ENCODE results near the gene ANKH.

DNA sequence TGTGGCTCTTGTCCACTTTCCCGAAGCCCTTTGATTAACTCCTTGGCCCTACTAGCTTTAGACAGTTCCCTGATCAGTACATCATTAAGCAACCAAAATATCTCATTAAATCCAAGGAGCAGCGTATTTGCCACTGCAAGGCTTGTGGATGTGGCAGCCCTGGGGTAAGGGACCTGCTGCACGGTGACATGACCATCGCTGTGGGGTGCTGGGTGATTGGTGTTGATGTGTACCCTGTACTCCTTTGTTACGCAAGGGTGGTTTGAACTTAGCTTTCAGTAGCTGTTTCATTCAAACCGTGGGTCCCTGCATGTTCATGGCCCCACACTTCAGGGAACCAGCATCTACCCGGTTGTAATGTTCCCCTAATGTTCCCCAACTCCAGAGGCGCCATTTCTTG lies 166.0 kb downstream of the ANKH start:
- TF ChIP-seq, protein P1, sequence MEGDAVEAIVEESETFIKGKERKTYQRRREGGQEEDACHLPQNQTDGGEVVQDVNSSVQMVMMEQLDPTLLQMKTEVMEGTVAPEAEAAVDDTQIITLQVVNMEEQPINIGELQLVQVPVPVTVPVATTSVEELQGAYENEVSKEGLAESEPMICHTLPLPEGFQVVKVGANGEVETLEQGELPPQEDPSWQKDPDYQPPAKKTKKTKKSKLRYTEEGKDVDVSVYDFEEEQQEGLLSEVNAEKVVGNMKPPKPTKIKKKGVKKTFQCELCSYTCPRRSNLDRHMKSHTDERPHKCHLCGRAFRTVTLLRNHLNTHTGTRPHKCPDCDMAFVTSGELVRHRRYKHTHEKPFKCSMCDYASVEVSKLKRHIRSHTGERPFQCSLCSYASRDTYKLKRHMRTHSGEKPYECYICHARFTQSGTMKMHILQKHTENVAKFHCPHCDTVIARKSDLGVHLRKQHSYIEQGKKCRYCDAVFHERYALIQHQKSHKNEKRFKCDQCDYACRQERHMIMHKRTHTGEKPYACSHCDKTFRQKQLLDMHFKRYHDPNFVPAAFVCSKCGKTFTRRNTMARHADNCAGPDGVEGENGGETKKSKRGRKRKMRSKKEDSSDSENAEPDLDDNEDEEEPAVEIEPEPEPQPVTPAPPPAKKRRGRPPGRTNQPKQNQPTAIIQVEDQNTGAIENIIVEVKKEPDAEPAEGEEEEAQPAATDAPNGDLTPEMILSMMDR (IDR thresholded peaks at IDR 0.05; ENCODE audit: borderline replicate concordance, extremely low read depth, low read length, poor library complexity, severe bottlenecking) = no peak
- no peak for TF ChIP-seq EZH2 (IDR thresholded peaks at IDR 0.05; ENCODE audit: borderline replicate concordance, low read depth, low read length, severe bottlenecking)

All from DND-41 (cell line).